Upper lobe of right lung (tissue), 1 donor: ENCODE data around the gene CEBPE. TPM values are rescaled to one million over a fixed set of nuclear protein-coding genes. Genes with fewer than 3 reads are reported as not detected.

Experiments
- ATAC-seq: fragments of 200-7000 bp; cut with Tn5 transposase; one replicate; pipeline ENCODE4 v1.9.1; 2020; ENCODE audit warnings: mild to moderate bottlenecking, moderate library complexity
- DNase-seq: peaks from one replicate; pipeline ENCODE4 v3.0.0-alpha.2; 2020
- H3K27ac ChIP-seq: fragments of 200-600 bp; one replicate; pipeline ENCODE4 v1.8.0; 2022
- H3K27me3 ChIP-seq: fragments of 200-600 bp; one replicate; pipeline ENCODE4 v1.8.0; 2022; ENCODE audit warnings: mild to moderate bottlenecking
- H3K36me3 ChIP-seq: fragments of 200-600 bp; one replicate; pipeline ENCODE4 v1.8.0; 2022
- H3K4me1 ChIP-seq: fragments of 200-600 bp; one replicate; pipeline ENCODE4 v1.8.0; 2022
- H3K4me3 ChIP-seq: fragments of 200-600 bp; one replicate; pipeline ENCODE4 v1.8.0; 2022; ENCODE audit warnings: mild to moderate bottlenecking
- H3K9me3 ChIP-seq: fragments of 200-600 bp; one replicate; pipeline ENCODE4 v1.8.0; 2022
- CTCF ChIP-seq: fragments of 200-600 bp; IDR thresholded peaks from one replicate; pipeline ENCODE4 v1.8.0; 2022; ENCODE audit warnings: antibody characterized with exemption
- intact Hi-C: fragments of 100-400 bp; cut with DNase I; formaldehyde crosslinking; loops from one replicate; pipeline ENCODE4 v1.11.0; 2022
- total RNA-seq: library from RNA; stranded (reverse); fragmentation: NEBNext Ultra II Directional; extraction: Animal tissue kit (Norgen Biotek cat#: 25700); gene quantifications from one replicate; pipeline ENCODE4 v1.2.1, GENCODE V29; 2021
- donor health status: DM: no; HTN: yes; CAD: no; lungs with severe emphysema.

CEBPE gene
- total RNA-seq, 1 donor from 2014 or later = not detected

GRCh38 chr14:23080474-23080873 lies 38.6 kb downstream of the CEBPE start:
- H3K27ac ChIP-seq = no peak overlapping the region
- ATAC-seq (no peak), DNase-seq (no peak)

GRCh38 chr14:23079716-23080115 lies 39.3 kb downstream of the CEBPE start:
- TF ChIP-seq CTCF = no peak
- intact Hi-C loops = no loop called here
- no peak overlapping the region for H3K27ac ChIP-seq
- no peaks in the 10 kb centered on the region for H3K27me3 ChIP-seq
- H3K4me1 ChIP-seq = peaks cover 20% of the 10 kb centered on the region
- ATAC-seq = no peak
- H3K4me3 ChIP-seq = no peak overlapping the region
- DNase-seq = no peak
- H3K9me3 ChIP-seq = no peaks in the 10 kb centered on the region
- H3K36me3 ChIP-seq = peaks cover 99% of the 10 kb centered on the region

More at GRCh38 chr14:23080474-23080873, 38.6 kb downstream of the CEBPE start:
- Histone ChIP-seq H3K27me3 (no peaks in the 10 kb centered on the region), H3K36me3 (peaks cover 99% of the 10 kb centered on the region), H3K9me3 (no peaks in the 10 kb centered on the region), H3K4me1 (peaks cover 20% of the 10 kb centered on the region), H3K4me3 (no peak overlapping the region)
- no peak for TF ChIP-seq CTCF
- intact Hi-C loops = no loop called here

- Histone ChIP-seq H3K27ac (peak overlapping the region; percentile 11), H3K36me3 (peaks cover 99% of the 10 kb centered on the region), H3K9me3 (no peaks in the 10 kb centered on the region), H3K4me1 (peaks cover 20% of the 10 kb centered on the region), H3K4me3 (no peak overlapping the region), H3K27me3 (no peaks in the 10 kb centered on the region)
- DNase-seq (no peak), ATAC-seq (peak; percentile 96)
- intact Hi-C loops = no loop called here
- TF ChIP-seq CTCF = no peak
Measured at GRCh38 chr14:23078692-23079116, 40.4 kb downstream of the CEBPE start.

GRCh38 chr14:23077962-23078361 lies 41.1 kb downstream of the CEBPE start:
- peak overlapping the region; percentile 11 for H3K27ac ChIP-seq
- DNase-seq = no peak

GRCh38 chr14:23076785-23077408 lies 42.2 kb downstream of the CEBPE start:
- no peaks in the 10 kb centered on the region for H3K27me3 ChIP-seq
- H3K27ac ChIP-seq = no peak overlapping the region
- TF ChIP-seq CTCF = peak; percentile 60
- H3K4me3 ChIP-seq = no peak overlapping the region
- intact Hi-C loops = no loop called here
- no peaks in the 10 kb centered on the region for H3K9me3 ChIP-seq
- ATAC-seq = peak; percentile 37
- peaks cover 97% of the 10 kb centered on the region for H3K36me3 ChIP-seq
- H3K4me1 ChIP-seq = peaks cover 29% of the 10 kb centered on the region
- no peak for DNase-seq

More at GRCh38 chr14:23077962-23078361, 41.1 kb downstream of the CEBPE start:
- Histone ChIP-seq H3K36me3 (peaks cover 99% of the 10 kb centered on the region), H3K27me3 (no peaks in the 10 kb centered on the region), H3K4me3 (no peak overlapping the region), H3K9me3 (no peaks in the 10 kb centered on the region), H3K4me1 (peaks cover 20% of the 10 kb centered on the region)
- TF ChIP-seq CTCF = no peak
- intact Hi-C loops = no loop called here
- no peak for ATAC-seq

GRCh38 chr14:23074906-23075305 lies 44.1 kb downstream of the CEBPE start:
- H3K36me3 ChIP-seq = peaks cover 77% of the 10 kb centered on the region
- intact Hi-C loops = no loop called here

More at GRCh38 chr14:23074906-23075305, 44.1 kb downstream of the CEBPE start:
- Histone ChIP-seq H3K9me3 (no peaks in the 10 kb centered on the region), H3K4me3 (no peak overlapping the region), H3K27me3 (no peaks in the 10 kb centered on the region), H3K4me1 (peaks cover 43% of the 10 kb centered on the region), H3K27ac (no peak overlapping the region)
- DNase-seq = no peak
- no peak for TF ChIP-seq CTCF
- no peak for ATAC-seq
